Measurements from ENCODE around the gene TP53I13. TPM values are rescaled to one million over a fixed set of nuclear protein-coding genes. Genes with fewer than 3 reads are reported as not detected.

The TP53I13 gene
- total RNA-seq, 4 donors from 2014 or later: 119 to 188 (median 152) TPM

DNA sequence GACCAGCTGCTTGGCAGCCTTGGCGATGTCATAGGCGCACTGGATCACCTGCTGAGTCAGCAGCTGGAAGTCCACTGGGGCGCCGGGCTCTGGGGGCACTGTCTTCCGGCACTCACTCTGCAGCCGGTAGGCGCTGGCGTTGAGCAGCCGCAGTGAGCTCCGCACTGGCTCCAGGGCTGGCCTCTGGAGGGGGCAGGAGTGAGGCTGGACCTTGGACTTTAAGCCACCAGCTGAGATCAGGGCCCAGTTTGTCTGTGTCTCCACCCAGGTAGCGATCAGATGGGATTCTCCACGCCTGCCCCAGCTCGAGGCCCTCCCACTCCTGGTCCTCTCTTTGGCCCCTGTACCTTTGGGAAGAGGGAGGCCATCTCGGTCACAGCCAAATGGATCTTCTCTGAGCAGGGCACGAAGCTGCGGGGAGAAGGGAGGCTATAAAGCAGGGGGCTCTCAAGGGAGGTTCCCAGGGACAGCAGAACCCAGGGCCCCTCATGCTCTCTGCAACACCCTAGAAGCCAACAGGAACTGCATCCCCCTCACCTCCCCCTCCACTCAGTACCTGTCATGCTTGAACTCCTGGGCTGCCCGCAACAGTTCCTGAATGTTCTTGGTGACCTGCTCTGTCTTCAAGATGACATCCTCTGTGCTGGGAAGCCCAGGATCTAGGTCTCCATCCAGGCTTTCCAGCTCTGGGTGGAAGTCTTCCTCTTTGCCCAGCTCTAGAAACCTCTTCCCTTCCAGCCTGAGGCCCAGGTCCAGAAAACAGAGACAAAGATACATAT lies 6.4 kb downstream of the TP53I13 start:
- H3K36me3 ChIP-seq: peaks cover 0 to 67% (median 21%) of the 10 kb centered on the region in 3 donors
- DNase-seq (ENCODE audit: low spot score in 2 of 2): no peak
- peak overlapping the region in 2 of 4 donors; percentile 69 to 90 for H3K27ac ChIP-seq
- TF ChIP-seq POLR2A (IDR thresholded peaks at IDR 0.05): no peak
- TF ChIP-seq EP300 (IDR thresholded peaks at IDR 0.05): no peak
- TF ChIP-seq, protein P1, sequence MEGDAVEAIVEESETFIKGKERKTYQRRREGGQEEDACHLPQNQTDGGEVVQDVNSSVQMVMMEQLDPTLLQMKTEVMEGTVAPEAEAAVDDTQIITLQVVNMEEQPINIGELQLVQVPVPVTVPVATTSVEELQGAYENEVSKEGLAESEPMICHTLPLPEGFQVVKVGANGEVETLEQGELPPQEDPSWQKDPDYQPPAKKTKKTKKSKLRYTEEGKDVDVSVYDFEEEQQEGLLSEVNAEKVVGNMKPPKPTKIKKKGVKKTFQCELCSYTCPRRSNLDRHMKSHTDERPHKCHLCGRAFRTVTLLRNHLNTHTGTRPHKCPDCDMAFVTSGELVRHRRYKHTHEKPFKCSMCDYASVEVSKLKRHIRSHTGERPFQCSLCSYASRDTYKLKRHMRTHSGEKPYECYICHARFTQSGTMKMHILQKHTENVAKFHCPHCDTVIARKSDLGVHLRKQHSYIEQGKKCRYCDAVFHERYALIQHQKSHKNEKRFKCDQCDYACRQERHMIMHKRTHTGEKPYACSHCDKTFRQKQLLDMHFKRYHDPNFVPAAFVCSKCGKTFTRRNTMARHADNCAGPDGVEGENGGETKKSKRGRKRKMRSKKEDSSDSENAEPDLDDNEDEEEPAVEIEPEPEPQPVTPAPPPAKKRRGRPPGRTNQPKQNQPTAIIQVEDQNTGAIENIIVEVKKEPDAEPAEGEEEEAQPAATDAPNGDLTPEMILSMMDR (IDR thresholded peaks at IDR 0.05): no peak
- no peaks in the 10 kb centered on the region for H3K27me3 ChIP-seq
- H3K4me1 ChIP-seq: peaks cover 0 to 76% (median 23%) of the 10 kb centered on the region in 4 donors
- no peaks in the 10 kb centered on the region for H3K9me3 ChIP-seq
- WGBS, 2 donors: 53 to 70% methylated on average over 6 to 14 of the region's 17 CpGs
- no peak overlapping the region for H3K4me3 ChIP-seq

DNA sequence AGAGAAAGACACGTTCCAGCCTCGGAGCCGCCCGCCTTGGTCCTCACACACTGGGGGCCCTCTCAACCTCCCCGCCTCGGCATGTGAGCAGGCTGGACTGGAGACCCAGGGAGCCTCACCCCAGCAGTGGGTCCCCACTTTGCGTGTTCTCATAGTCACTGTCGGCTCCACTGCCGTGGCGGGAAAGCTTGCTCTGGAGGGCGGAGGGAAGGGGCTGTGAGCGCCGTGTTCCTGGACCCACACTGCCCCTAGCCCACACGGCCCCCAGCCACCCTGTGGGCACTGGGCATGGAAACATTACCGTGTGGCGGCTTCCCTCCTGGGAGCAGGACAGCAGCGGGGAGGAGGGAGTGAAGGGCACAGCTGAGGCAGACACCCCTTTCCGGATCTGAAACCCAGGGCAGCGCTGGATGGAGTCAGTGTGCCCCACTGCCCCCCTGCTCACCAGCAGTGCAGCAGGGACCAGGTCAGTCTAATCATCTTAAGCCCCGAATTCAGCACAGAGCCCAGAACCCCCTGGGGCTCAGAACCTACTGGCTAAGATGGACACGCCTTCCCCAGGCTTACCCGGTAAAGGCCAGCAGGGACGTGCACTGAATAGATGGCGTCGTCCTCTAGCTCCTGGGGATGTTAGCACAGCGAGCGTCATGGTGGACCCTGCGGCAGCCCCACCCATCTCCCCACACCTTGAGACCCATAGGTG lies 7.2 kb downstream of the TP53I13 start:
- Histone ChIP-seq H3K4me1 (peaks cover 0 to 77% (median 27%) of the 10 kb centered on the region in 4 donors), H3K9me3 (no peaks in the 10 kb centered on the region), H3K36me3 (peaks cover 0 to 68% (median 21%) of the 10 kb centered on the region in 3 donors), H3K27ac (peak overlapping the region in 1 of 4 donors; percentile 90), H3K27me3 (no peaks in the 10 kb centered on the region), H3K4me3 (no peak overlapping the region)
- DNase-seq (ENCODE audit: low spot score in 2 of 2): no peak
- WGBS, 2 donors: 76 to 78% methylated on average over 23 to 24 of the region's 28 CpGs
- TF ChIP-seq POLR2A (IDR thresholded peaks at IDR 0.05) (no peak), EP300 (IDR thresholded peaks at IDR 0.05) (no peak)

DNA sequence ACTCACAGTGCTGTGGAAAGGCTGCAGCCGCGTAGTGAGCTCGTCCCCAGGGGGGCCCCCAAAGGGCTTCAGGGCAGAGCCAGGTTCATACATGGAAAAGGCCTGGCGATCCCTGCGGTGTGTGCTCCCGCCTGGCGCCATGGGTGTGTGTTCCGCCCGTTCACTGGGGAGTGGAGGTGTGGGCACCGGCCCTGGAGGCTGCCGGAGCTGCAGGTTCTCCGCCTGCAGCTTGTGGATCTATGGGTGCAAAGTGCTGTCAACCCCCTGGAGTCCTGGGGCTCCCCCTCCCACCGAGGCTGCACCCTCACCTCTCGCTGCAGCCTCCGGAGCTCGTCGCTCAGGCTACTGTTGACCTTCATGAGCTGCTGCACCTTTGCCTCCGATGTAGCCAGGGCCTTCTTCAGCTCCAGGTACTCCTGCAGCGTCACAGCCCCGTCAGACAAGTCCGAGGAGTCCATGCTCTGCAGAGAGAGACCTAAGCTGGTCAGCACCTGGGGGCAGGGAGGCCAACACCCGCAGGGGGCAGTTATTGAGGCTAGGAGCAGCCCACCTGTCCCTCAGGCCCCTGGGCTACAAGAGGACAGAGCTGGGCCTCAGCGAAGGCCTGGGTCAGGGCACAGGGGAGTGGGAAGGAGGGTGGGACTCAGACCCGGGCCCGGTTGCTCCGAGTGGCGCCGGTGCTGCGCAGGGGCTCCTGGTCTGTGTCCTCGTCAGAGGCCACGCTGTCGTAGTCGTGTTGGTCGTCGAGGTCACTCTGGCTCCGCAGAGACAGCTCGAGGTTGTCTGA lies 7.9 kb downstream of the TP53I13 start:
- Histone ChIP-seq H3K4me3 (no peak overlapping the region), H3K36me3 (peaks cover 0 to 74% (median 21%) of the 10 kb centered on the region in 3 donors), H3K27me3 (no peaks in the 10 kb centered on the region), H3K9me3 (no peaks in the 10 kb centered on the region), H3K4me1 (peaks cover 0 to 77% (median 27%) of the 10 kb centered on the region in 4 donors), H3K27ac (peak overlapping the region in 1 of 4 donors; percentile 93)
- no peak for DNase-seq (ENCODE audit: low spot score in 2 of 2)
- 91 to 92% methylated on average over 26 of the region's 37 CpGs for WGBS, 2 donors
- TF ChIP-seq POLR2A (IDR thresholded peaks at IDR 0.05) (no peak), EP300 (IDR thresholded peaks at IDR 0.05) (no peak)
- TF ChIP-seq, protein P1 (IDR thresholded peaks at IDR 0.05): no peak

DNA sequence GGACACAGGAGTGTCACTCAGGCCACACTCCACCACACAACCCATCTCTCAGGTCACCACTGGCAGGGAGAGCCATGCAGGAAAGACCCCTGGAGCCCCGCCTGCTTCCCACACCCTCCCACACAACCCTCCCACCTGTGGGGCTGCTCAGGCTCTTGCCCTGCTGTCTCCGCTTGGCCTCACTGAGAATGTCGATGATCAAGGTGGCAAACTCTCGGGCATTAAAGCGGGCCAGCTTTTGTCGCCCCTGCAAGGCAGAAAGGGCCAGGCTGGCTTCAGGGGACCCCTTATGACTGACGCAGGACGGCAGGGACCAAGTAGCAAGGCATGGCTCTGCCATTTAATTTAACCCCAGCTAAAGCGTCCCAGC lies 8.5 kb downstream of the TP53I13 start:
- Histone ChIP-seq H3K36me3 (peaks cover 3 to 80% (median 21%) of the 10 kb centered on the region in 3 donors), H3K4me3 (no peak overlapping the region), H3K27me3 (no peaks in the 10 kb centered on the region), H3K9me3 (no peaks in the 10 kb centered on the region), H3K27ac (peak overlapping the region in 2 of 4 donors; percentile 62 to 93), H3K4me1 (peaks cover 0 to 77% (median 28%) of the 10 kb centered on the region in 4 donors)
- WGBS, 2 donors: 100% methylated on average over 1 to 5 of the region's 9 CpGs
- TF ChIP-seq, protein P1 (IDR thresholded peaks at IDR 0.05): no peak
- TF ChIP-seq EP300 (IDR thresholded peaks at IDR 0.05): no peak
- no peak for TF ChIP-seq POLR2A (IDR thresholded peaks at IDR 0.05)
- DNase-seq (ENCODE audit: low spot score in 2 of 2): no peak

Data from tibial nerve (tissue), 4 donors.